ENCODE data around the gene MMS19.

GRCh38 chr10:97445357-97445721 lies 52.9 kb downstream of the MMS19 start:
- TF ChIP-seq POLR2AphosphoS5 (IDR thresholded peaks at IDR 0.05; ENCODE audit: low read depth, low read length), result no peak
- no peak for TF ChIP-seq CTCF (IDR thresholded peaks at IDR 0.05)
- TF ChIP-seq REST (IDR thresholded peaks at IDR 0.05; ENCODE audit: insufficient read depth in 1 of 2, low read depth in 2 of 2, low read length in 1 of 2), result no peak
- no peak for TF ChIP-seq TCF7L2 (IDR thresholded peaks at IDR 0.05; ENCODE audit: low read depth, low read length)
- no peak for TF ChIP-seq SIN3A (IDR thresholded peaks at IDR 0.05; ENCODE audit: borderline replicate concordance, insufficient read depth, low read depth, low read length)

Measured in Panc1 (cell line).